ENCODE results near the gene RAP1GAP2. TPM values are rescaled to one million over a fixed set of nuclear protein-coding genes. Genes with fewer than 3 reads are reported as not detected.

The RAP1GAP2 gene
- total RNA-seq, 1 experiment from 2014 or later = 72.8 TPM

DNA sequence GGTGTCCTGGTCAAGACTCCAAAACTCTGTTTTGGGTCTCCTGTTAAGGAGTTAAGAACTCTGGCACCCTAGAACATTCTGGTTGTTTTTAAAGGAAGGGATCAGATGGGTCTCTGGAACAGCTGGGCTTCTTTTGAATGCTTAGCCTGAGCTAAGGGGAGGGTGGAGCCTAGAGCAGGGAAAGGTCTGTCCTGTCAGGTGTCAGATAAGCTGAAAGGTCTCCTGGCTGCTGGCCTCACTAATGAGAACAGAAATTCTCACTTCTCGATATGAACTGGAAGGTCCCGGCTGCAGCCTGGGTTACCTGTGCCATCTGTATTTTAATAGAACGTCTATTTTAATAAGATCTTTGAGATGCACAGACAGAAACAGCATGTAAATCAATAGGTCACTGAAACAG, 69.0 kb downstream of the RAP1GAP2 start (continued):
- TF ChIP-seq, protein P1, sequence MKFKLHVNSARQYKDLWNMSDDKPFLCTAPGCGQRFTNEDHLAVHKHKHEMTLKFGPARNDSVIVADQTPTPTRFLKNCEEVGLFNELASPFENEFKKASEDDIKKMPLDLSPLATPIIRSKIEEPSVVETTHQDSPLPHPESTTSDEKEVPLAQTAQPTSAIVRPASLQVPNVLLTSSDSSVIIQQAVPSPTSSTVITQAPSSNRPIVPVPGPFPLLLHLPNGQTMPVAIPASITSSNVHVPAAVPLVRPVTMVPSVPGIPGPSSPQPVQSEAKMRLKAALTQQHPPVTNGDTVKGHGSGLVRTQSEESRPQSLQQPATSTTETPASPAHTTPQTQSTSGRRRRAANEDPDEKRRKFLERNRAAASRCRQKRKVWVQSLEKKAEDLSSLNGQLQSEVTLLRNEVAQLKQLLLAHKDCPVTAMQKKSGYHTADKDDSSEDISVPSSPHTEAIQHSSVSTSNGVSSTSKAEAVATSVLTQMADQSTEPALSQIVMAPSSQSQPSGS (CRISPR knock-in tag; IDR thresholded peaks at IDR 0.05; ENCODE audit: borderline replicate concordance, low read depth) = no peak

DNA sequence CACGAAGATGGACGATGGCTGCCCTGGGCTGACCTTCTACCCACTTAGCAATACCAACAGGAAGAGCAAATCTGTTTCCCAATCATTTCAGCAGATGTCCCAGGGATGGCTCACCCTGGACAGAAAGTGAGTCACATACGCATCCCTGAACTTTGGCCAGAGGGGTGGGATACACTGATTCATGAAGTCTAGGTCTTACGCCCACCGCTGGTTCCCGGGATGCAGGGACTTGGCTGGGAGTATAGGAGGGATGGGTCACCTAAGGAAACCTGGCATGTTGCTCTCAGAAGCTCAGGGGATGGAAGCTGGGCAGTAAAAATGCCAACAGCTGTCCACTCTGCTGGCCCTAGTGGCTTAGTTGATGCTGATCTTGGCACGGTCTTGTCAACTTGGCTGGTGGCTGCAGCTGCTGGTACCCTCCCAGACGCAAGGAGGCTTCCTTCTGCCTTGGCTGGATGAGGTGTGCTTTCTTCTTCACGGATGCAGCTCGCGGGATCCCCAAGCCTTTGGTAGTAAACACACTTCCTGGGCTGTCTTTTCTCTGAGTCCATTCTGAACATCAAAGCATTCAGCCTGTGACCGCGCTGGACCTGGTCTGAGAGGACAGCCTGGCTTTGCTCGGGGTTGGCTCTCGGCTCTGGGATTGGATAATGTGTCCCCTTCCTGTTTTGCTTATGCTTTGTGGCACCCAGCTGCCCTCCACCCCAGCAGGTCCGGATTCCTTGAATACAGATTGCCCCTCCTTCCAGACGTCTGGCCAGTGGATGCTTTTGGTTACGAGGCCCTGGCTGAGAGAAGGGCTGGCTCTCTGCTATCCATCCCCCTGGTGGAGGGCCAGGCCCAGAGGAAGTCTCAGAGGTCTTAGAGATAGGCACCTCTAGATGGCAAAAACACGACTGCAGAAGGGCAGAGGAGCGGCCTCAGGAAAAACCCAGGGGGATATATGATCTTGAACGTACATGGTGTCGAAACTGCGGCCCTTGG, 71.5 kb downstream of the RAP1GAP2 start:
- Mint-ChIP-seq H3K27me3 (ENCODE audit: low read depth) (no peaks in the 10 kb centered on the region), H3K36me3 (peaks cover 3% of the 10 kb centered on the region; the same call in 1 of the 2 replicates), H3K4me3 (no peak overlapping the region), H3K4me1 (peaks cover 85% of the 10 kb centered on the region), H3K9me3 (no peaks in the 10 kb centered on the region), H3K27ac (peak overlapping the region; percentile 97)
- DNase-seq (ENCODE audit: low spot score) (peak; percentile 53), ATAC-seq (peak; percentile 57)
- TF ChIP-seq GABPB1 (CRISPR knock-in tag; IDR thresholded peaks at IDR 0.05) (peak; percentile 52; the same call in 1 of the 2 replicates), ZNF138 (CRISPR knock-in tag; conservative IDR thresholded peaks at IDR 0.05) (0 out of 2 replicates have a peak, but pooled peaks have one; percentile 15)
- TF ChIP-seq, protein P2, sequence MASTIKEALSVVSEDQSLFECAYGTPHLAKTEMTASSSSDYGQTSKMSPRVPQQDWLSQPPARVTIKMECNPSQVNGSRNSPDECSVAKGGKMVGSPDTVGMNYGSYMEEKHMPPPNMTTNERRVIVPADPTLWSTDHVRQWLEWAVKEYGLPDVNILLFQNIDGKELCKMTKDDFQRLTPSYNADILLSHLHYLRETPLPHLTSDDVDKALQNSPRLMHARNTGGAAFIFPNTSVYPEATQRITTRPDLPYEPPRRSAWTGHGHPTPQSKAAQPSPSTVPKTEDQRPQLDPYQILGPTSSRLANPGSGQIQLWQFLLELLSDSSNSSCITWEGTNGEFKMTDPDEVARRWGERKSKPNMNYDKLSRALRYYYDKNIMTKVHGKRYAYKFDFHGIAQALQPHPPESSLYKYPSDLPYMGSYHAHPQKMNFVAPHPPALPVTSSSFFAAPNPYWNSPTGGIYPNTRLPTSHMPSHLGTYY (CRISPR knock-in tag; IDR thresholded peaks at IDR 0.05) = no peak
- TF ChIP-seq, protein P3, sequence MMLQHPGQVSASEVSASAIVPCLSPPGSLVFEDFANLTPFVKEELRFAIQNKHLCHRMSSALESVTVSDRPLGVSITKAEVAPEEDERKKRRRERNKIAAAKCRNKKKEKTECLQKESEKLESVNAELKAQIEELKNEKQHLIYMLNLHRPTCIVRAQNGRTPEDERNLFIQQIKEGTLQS (CRISPR knock-in tag; conservative IDR thresholded peaks at IDR 0.05) = no peak
- POLR2A ChIA-PET = no interaction called here
- CTCF ChIA-PET = interaction anchor here (0.8 to 3.4 kb wide), 6 partner anchors 10 to 146 kb away, joined by 3 to 19 read pairs (median 6); no protein-coding TSS in a partner anchor

DNA sequence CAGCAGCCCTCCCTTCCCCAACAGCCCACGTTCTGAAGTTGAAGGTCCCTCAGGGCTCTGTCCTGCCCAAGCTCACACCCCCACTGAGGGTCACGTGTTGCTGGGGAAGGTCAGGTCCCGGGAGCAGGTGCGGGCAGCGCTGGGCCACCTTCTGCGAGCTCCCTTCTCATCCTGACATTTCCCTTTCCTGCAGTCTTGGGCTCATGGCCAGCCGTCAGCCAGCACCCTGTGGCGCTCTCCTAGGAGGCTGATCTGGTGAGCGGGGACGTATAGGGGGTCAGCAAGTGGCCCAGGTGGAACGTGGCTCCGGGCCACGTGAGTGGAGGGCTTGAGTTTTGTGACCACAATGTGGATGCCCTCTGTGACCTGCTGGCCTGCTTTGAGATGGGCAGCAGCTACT, 73.4 kb downstream of the RAP1GAP2 start:
- CTCF ChIA-PET = interaction anchor here (1.3 to 3.4 kb wide), 2 partner anchors 61 to 143 kb away, joined by 3 to 19 read pairs; no protein-coding TSS in a partner anchor
- DNase-seq (ENCODE audit: low spot score) (no peak), ATAC-seq (no peak)
- POLR2A ChIA-PET = interaction anchor here (0.5 to 0.7 kb wide), 2 partner anchors 8 to 124 kb away, joined by 4 to 6 read pairs; no protein-coding TSS in a partner anchor
- Mint-ChIP-seq H3K4me3 (no peak overlapping the region), H3K27ac (peak overlapping the region; percentile 66; the same call in 1 of the 2 replicates), H3K9me3 (no peaks in the 10 kb centered on the region), H3K36me3 (peaks cover 3% of the 10 kb centered on the region; the same call in 1 of the 2 replicates), H3K27me3 (ENCODE audit: low read depth) (no peaks in the 10 kb centered on the region), H3K4me1 (peaks cover 84% of the 10 kb centered on the region)
- TF ChIP-seq RELA (CRISPR knock-in tag; IDR thresholded peaks at IDR 0.05; ENCODE audit: borderline replicate concordance) (no peak), NR3C1 (CRISPR knock-in tag; conservative IDR thresholded peaks at IDR 0.05; ENCODE audit: low read depth) (no peak), NFYB (CRISPR knock-in tag; conservative IDR thresholded peaks at IDR 0.05; ENCODE audit: low read depth) (no peak), ETV6 (CRISPR knock-in tag; IDR thresholded peaks at IDR 0.05) (no peak), CREB1 (CRISPR knock-in tag; IDR thresholded peaks at IDR 0.05) (no peak), KAT7 (CRISPR knock-in tag; IDR thresholded peaks at IDR 0.05; ENCODE audit: borderline replicate concordance) (no peak), JUN (CRISPR knock-in tag; IDR thresholded peaks at IDR 0.05) (no peak)
- TF ChIP-seq, protein P4, sequence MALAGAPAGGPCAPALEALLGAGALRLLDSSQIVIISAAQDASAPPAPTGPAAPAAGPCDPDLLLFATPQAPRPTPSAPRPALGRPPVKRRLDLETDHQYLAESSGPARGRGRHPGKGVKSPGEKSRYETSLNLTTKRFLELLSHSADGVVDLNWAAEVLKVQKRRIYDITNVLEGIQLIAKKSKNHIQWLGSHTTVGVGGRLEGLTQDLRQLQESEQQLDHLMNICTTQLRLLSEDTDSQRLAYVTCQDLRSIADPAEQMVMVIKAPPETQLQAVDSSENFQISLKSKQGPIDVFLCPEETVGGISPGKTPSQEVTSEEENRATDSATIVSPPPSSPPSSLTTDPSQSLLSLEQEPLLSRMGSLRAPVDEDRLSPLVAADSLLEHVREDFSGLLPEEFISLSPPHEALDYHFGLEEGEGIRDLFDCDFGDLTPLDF (CRISPR knock-in tag; IDR thresholded peaks at IDR 0.05) = no peak
- TF ChIP-seq, protein P5, sequence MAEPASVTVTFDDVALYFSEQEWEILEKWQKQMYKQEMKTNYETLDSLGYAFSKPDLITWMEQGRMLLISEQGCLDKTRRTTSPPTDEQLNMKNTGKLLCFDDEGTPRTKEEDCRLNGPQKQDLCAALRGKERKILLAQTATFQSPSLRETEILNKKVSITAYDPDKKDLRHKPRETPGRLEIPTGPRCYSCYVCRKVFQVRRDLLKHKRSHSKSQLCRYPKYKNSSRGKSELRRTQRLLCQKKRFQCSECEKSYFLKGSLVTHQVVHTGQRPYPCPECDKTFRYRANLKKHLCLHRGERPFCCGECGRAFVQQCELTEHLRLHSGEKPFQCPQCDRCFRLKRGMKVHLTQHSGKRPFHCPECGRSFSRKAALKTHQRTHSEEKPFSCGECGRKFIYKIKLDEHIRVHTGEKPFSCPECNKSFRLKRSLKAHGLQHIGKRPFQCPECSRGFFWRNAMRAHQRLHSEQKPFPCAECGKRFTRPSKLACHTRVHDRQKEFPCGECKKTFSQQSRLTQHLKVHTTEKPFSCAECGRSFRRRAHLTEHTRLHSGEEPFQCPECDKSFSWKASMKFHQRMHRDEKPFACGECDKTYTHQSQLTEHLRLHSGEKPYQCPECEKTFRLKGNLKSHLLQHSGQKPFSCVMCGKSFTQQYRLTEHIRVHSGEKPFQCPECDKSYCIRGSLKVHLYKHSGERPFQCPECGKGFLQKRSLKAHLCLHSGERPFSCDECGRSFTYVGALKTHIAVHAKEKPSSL (CRISPR knock-in tag; conservative IDR thresholded peaks at IDR 0.05) = no peak
- TF ChIP-seq, protein P6, sequence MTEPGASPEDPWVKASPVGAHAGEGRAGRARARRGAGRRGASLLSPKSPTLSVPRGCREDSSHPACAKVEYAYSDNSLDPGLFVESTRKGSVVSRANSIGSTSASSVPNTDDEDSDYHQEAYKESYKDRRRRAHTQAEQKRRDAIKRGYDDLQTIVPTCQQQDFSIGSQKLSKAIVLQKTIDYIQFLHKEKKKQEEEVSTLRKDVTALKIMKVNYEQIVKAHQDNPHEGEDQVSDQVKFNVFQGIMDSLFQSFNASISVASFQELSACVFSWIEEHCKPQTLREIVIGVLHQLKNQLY (CRISPR knock-in tag; IDR thresholded peaks at IDR 0.05) = no peak
